Embryonic facial prominence (tissue), 1 donor: Measurements from ENCODE around the gene ATIC.

Experiments used
- DNase-seq: peaks from one replicate; pipeline ENCODE4 v3.0.0-alpha.2; 2016; ENCODE audit errors: extremely low spot score

Gene ATIC

GRCh38 chr2:215399067-215399716 is 87.3 kb downstream of the ATIC start:
- DNase-seq: no peak
